Body of pancreas (tissue), 4 donors: Measurements from ENCODE around the gene CENPW. TPM values are rescaled to one million over a fixed set of nuclear protein-coding genes. Genes with fewer than 3 reads are reported as not detected.

Experiments used
- ATAC-seq: fragments of 150-250 bp; one replicate; pipeline ENCODE4 v1.9.1; 2016
- DNase-seq, 4 donors: peaks; one replicate each; pipeline ENCODE4 v3.0.0-alpha.2; 2019
- H3K27ac ChIP-seq, 4 donors: fragments of 200-600 bp; sonication (generic); 1 replicate in 3 of 4; 2 replicates in 1 of 4; pipeline versions ENCODE4 v1.5.1 to v1.6.1; 2016 to 2019; ENCODE audit warnings: mild to moderate bottlenecking in 1 of 4, mixed read lengths in 1 of 4, moderate library complexity in 1 of 4
- H3K27me3 ChIP-seq, 2 donors: fragments of 200-600 bp; sonication (generic); one replicate each; pipeline ENCODE4 v1.6.0; 2016; ENCODE audit warnings: mild to moderate bottlenecking in 1 of 2
- H3K36me3 ChIP-seq, 2 donors: fragments of 200-600 bp; sonication (generic); replicated peaks in 1 of 2; 2 replicates each; pipeline ENCODE4 v1.5.1; 2016; ENCODE audit warnings: low read depth in 2 of 2; ENCODE audit not compliant: insufficient read depth in 1 of 2
- H3K4me1 ChIP-seq: fragments of 200-600 bp; sonication (generic); one replicate; pipeline ENCODE4 v1.6.0; 2016
- H3K4me3 ChIP-seq, 2 donors: fragments of 200-600 bp; sonication (generic); 1 replicate in 1 of 2; 2 replicates in 1 of 2; pipeline ENCODE4 v1.5.1; 2016 to 2019
- H3K9me3 ChIP-seq, 3 donors: fragments of 200-600 bp; sonication (generic); 1 replicate in 2 of 3; 2 replicates in 1 of 3; pipeline ENCODE4 v1.5.1; 2016
- CTCF ChIP-seq, 7 experiments: fragments of 450-650 bp in 4 of 7; fragments of 200-600 bp in 3 of 7; sonication (generic) in 3 of 7; IDR thresholded peaks; one replicate each; pipeline ENCODE4 v1.5.1; 2016 to 2019; ENCODE audit warnings: antibody characterized with exemption in 7 of 7
- POLR2A ChIP-seq, 3 donors: fragments of 450-650 bp; IDR thresholded peaks; one replicate each; pipeline ENCODE4 v1.6.1; 2016; ENCODE audit warnings: antibody characterized with exemption in 3 of 3, mild to moderate bottlenecking in 2 of 3
- WGBS, 2 donors: methylation state at CpG; one replicate each; pipeline ENCODE4 v1.1.5; 2017; 5-methylcytosine and 5-hydroxymethylcytosine counted together
- intact Hi-C: fragments of 100-400 bp; cut with DNase I; formaldehyde crosslinking; loops from one replicate; pipeline ENCODE4 v1.15.1; 2023
- total RNA-seq, 2 donors: library from RNA; depleted of rRNA; stranded (reverse); fragments of >200 nt; gene quantifications; one replicate each; pipeline ENCODE4 v1.1.0, GENCODE V29; 2016

CENPW gene
- total RNA-seq, 2 donors from 2014 or later: not detected

DNA sequence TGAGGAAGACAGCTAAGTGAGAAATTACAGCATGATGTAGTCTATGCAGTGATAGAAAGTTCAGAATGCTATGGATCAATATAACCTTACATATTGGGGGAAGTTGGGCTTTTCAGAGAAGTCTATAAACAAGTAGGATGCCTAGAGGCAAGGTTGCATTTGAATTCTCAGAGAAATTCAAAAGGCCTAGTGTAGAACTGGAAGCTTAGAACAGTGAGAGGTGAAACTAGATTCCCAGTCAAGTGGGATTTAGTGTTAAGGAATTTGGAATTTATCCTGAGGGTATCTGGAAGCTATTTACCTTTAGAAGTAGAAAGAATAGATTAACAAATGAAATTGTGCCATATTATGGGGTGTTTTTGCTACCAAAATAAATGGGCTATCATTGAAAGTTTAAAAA is 4.3 kb downstream of the CENPW start:
- intact Hi-C loops: no loop called here
- no peak overlapping the region for H3K27ac ChIP-seq
- DNase-seq (no peak), ATAC-seq (no peak)
- no peak for TF ChIP-seq POLR2A (IDR thresholded peaks at IDR 0.05)
- no peak for TF ChIP-seq CTCF (IDR thresholded peaks at IDR 0.05)
- H3K9me3 ChIP-seq: no peaks in the 10 kb centered on the region
- no peak overlapping the region for H3K4me3 ChIP-seq
- no peaks in the 10 kb centered on the region for H3K27me3 ChIP-seq
- no peaks in the 10 kb centered on the region for H3K36me3 ChIP-seq
- H3K4me1 ChIP-seq: peaks cover 12% of the 10 kb centered on the region

- WGBS, 2 donors: 79 to 100% methylated on average over 1 of the region's 1 CpG
- H3K4me1 ChIP-seq: no peaks in the 10 kb centered on the region
These were observed 12.0 kb downstream of the CENPW start for GRCh38 chr6:126351960-126352359.

DNA sequence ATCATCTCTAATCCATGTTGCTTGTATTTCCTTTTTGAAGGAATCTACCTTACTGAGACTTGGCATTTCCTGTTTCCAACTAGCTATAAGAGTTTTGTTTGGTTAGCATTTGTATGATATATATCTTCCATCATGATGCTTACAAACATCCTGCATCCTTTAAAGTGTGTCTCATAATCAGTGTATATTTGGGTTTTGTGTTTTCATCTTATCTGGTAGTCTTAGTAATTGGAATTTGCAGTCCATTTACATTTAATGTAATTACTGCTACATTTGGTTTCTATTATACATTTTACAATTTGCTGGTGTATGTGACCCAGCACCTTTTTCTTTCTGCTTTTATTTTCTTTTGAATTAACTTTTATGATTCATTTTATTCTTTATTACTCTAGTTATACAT is 12.6 kb downstream of the CENPW start:
- no peak for ATAC-seq
- Histone ChIP-seq H3K4me1 (no peaks in the 10 kb centered on the region), H3K36me3 (no peaks in the 10 kb centered on the region), H3K27ac (no peak overlapping the region), H3K9me3 (no peaks in the 10 kb centered on the region), H3K4me3 (no peak overlapping the region), H3K27me3 (no peaks in the 10 kb centered on the region)
- no peak for DNase-seq
- intact Hi-C loops: no loop called here
- no peak for TF ChIP-seq POLR2A (IDR thresholded peaks at IDR 0.05)
- TF ChIP-seq CTCF (IDR thresholded peaks at IDR 0.05): no peak

More at GRCh38 chr6:126351960-126352359, 12.0 kb downstream of the CENPW start:
- no peak for TF ChIP-seq CTCF (IDR thresholded peaks at IDR 0.05)
- no peaks in the 10 kb centered on the region for H3K9me3 ChIP-seq
- H3K27me3 ChIP-seq: no peaks in the 10 kb centered on the region
- DNase-seq (no peak), ATAC-seq (no peak)
- H3K27ac ChIP-seq: no peak overlapping the region
- H3K36me3 ChIP-seq: no peaks in the 10 kb centered on the region
- H3K4me3 ChIP-seq: no peak overlapping the region
- intact Hi-C loops: no loop called here

- intact Hi-C loops: no loop called here
- H3K9me3 ChIP-seq: peaks cover 0 to 6% (median 0%) of the 10 kb centered on the region in 3 donors
- no peaks in the 10 kb centered on the region for H3K4me1 ChIP-seq
- DNase-seq (no peak), ATAC-seq (no peak)
- no peak overlapping the region for H3K4me3 ChIP-seq
- H3K27ac ChIP-seq: no peak overlapping the region
- TF ChIP-seq CTCF (IDR thresholded peaks at IDR 0.05): no peak
- H3K36me3 ChIP-seq: no peaks in the 10 kb centered on the region
- no peaks in the 10 kb centered on the region for H3K27me3 ChIP-seq
These were observed 16.6 kb downstream of the CENPW start for GRCh38 chr6:126356526-126356925.

GRCh38 chr6:126359936-126360537 is 20.1 kb downstream of the CENPW start:
- no peak for TF ChIP-seq CTCF (IDR thresholded peaks at IDR 0.05)
- no peak for TF ChIP-seq POLR2A (IDR thresholded peaks at IDR 0.05)
- Histone ChIP-seq H3K4me3 (no peak overlapping the region), H3K27ac (no peak overlapping the region), H3K36me3 (no peaks in the 10 kb centered on the region), H3K27me3 (no peaks in the 10 kb centered on the region), H3K9me3 (peaks cover 0 to 6% (median 0%) of the 10 kb centered on the region in 3 donors), H3K4me1 (no peaks in the 10 kb centered on the region)
- no peak for ATAC-seq
- intact Hi-C loops: no loop called here
- 93 to 97% methylated on average over 1 of the region's 1 CpG for WGBS, 2 donors
- no peak for DNase-seq
